SU-DHL-6 (cell line): Measurements from ENCODE around the gene CEMP1.
"Not testable (repeated sequence)": the region's sequence is repeated elsewhere in the genome, so short reads cannot be mapped to it uniquely, and the experiment has no call there.

Experiments
- CTCF ChIP-seq: fragments of 200-600 bp; sonication (generic); IDR thresholded peaks from one replicate; pipeline ENCODE4 v1.5.1; 2017; ENCODE audit warnings: antibody characterized with exemption, mild to moderate bottlenecking, low read length, moderate library complexity; ENCODE audit not compliant: insufficient read depth, poor library complexity, severe bottlenecking
- EZH2phosphoT487 ChIP-seq: fragments of 200-600 bp; sonication (generic), shearing (Covaris generic); conservative IDR thresholded peaks from 2 replicates; pipeline ENCODE4 v1.6.1; 2018; ENCODE audit warnings: mild to moderate bottlenecking, antibody characterized with exemption, low read length, moderate library complexity, mixed read lengths

- TF ChIP-seq CTCF, EZH2phosphoT487: not testable (repeated sequence)
Measured at GRCh38 chr16:2572704-2573103, 41.5 kb upstream of the CEMP1 start.
